Gastrocnemius medialis (tissue), 4 donors: ENCODE results near the gene ERAP2. TPM values are rescaled to one million over a fixed set of nuclear protein-coding genes. Genes with fewer than 3 reads are reported as not detected.

ENCODE experiments used
- ATAC-seq, 2 donors: fragments of 150-250 bp; one replicate each; pipeline ENCODE4 v1.9.1; 2016
- DNase-seq, 2 donors: peaks; one replicate each; pipeline ENCODE4 v3.0.0-alpha.2; 2019
- H3K27ac ChIP-seq, 4 donors: fragments of 200-600 bp; sonication (generic); 1 replicate in 1 of 4; 2 replicates in 3 of 4; pipeline ENCODE4 v1.5.1; 2016 to 2018; ENCODE audit warnings: mild to moderate bottlenecking in 2 of 4, moderate library complexity in 1 of 4
- H3K27me3 ChIP-seq, 3 donors: fragments of 200-600 bp; sonication (generic) in 2 of 3; 1 replicate in 1 of 3; 2 replicates in 2 of 3; pipeline versions ENCODE4 v1.5.1 to v1.6.0; 2016 to 2019; ENCODE audit warnings: mild to moderate bottlenecking in 1 of 3, moderate library complexity in 1 of 3
- H3K36me3 ChIP-seq, 2 donors: fragments of 200-600 bp; sonication (generic) in 1 of 2; one replicate each; pipeline ENCODE4 v1.5.1; 2017 to 2018
- H3K4me1 ChIP-seq, 2 donors: fragments of 200-600 bp; sonication (generic) in 1 of 2; one replicate each; pipeline ENCODE4 v1.5.1; 2016 to 2017; ENCODE audit warnings: mild to moderate bottlenecking in 2 of 2
- H3K4me3 ChIP-seq, 4 donors: fragments of 200-600 bp; sonication (generic) in 3 of 4; 1 replicate in 1 of 4; 2 replicates in 3 of 4; pipeline ENCODE4 v1.5.1; 2016 to 2019; ENCODE audit warnings: mild to moderate bottlenecking in 2 of 4
- H3K9me3 ChIP-seq, 3 donors: fragments of 200-600 bp; sonication (generic) in 2 of 3; 1 replicate in 1 of 3; 2 replicates in 2 of 3; pipeline ENCODE4 v1.5.1; 2016 to 2019
- CTCF ChIP-seq, 5 experiments: fragments of 450-650 bp in 3 of 5; fragments of 200-600 bp in 2 of 5; sonication (generic) in 2 of 5; IDR thresholded peaks in 4 of 5; conservative IDR thresholded peaks in 1 of 5; 1 replicate in 4 of 5; 2 replicates in 1 of 5; pipeline ENCODE4 v1.5.1; 2016 to 2019; ENCODE audit warnings: antibody characterized with exemption in 5 of 5, mild to moderate bottlenecking in 3 of 5, moderate library complexity in 3 of 5
- POLR2A ChIP-seq, 2 donors: fragments of 450-650 bp; IDR thresholded peaks; one replicate each; pipeline ENCODE4 v1.6.1; 2017; ENCODE audit warnings: antibody characterized with exemption in 2 of 2, mild to moderate bottlenecking in 2 of 2, moderate library complexity in 2 of 2
- in situ Hi-C, 4 donors: fragments of 200-750 bp; cut with MboI; loops; one replicate each; pipeline versions ENCODE4 v1.15.0 to v1.8.0; 2017; ENCODE audit warnings: low sequenced_read_pairs in 4 of 4
- intact Hi-C: fragments of 100-400 bp; cut with DNase I; formaldehyde crosslinking; loops from one replicate; pipeline ENCODE4 v1.15.1; 2023; ENCODE audit warnings: low total_unique reads
- total RNA-seq, 4 donors: library from RNA; depleted of rRNA; stranded (reverse); fragments of >200 nt; gene quantifications; one replicate each; pipeline versions ENCODE4 v1.1.0 to v1.2.3, GENCODE V29; 2016

The ERAP2 gene
- total RNA-seq, 4 donors from 2014 or later, result 1.1 to 8.5 (median 2.9) TPM

- TF ChIP-seq POLR2A (IDR thresholded peaks at IDR 0.05) (no peak), CTCF (IDR thresholded peaks at IDR 0.05 in 4 of 5, conservative IDR thresholded peaks at IDR 0.05 in 1 of 5) (no peak)
- Histone ChIP-seq H3K4me1 (peaks cover 15 to 26% of the 10 kb centered on the region in 2 donors), H3K27me3 (no peaks in the 10 kb centered on the region), H3K27ac (peak overlapping the region; percentile 79 to 88 (median 84)), H3K4me3 (no peak overlapping the region), H3K9me3 (no peaks in the 10 kb centered on the region), H3K36me3 (peaks cover 0 to 7% of the 10 kb centered on the region in 2 donors)
- ATAC-seq, result peak in 1 of 2 donors; percentile 54
- in situ Hi-C loops, result no loop called here
- no peak for DNase-seq
- intact Hi-C loops, result no loop called here
These were observed 44.5 kb downstream of the ERAP2 start for GRCh38 chr5:96920744-96921355.

- in situ Hi-C loops, result no loop called here
- Histone ChIP-seq H3K27ac (peak overlapping the region; percentile 79 to 88 (median 84)), H3K4me1 (peaks cover 15 to 26% of the 10 kb centered on the region in 2 donors), H3K27me3 (no peaks in the 10 kb centered on the region), H3K36me3 (peaks cover 0 to 7% of the 10 kb centered on the region in 2 donors), H3K9me3 (no peaks in the 10 kb centered on the region), H3K4me3 (no peak overlapping the region)
- no peak for ATAC-seq
- no peak for TF ChIP-seq POLR2A (IDR thresholded peaks at IDR 0.05)
- TF ChIP-seq CTCF (IDR thresholded peaks at IDR 0.05 in 4 of 5, conservative IDR thresholded peaks at IDR 0.05 in 1 of 5), result no peak
- intact Hi-C loops, result no loop called here
- no peak for DNase-seq
These were observed 46.4 kb downstream of the ERAP2 start for GRCh38 chr5:96922499-96923244.

- in situ Hi-C loops (no loop called here), intact Hi-C loops (no loop called here)
- no peaks in the 10 kb centered on the region for H3K36me3 ChIP-seq
- no peaks in the 10 kb centered on the region for H3K27me3 ChIP-seq
- TF ChIP-seq CTCF (IDR thresholded peaks at IDR 0.05 in 4 of 5, conservative IDR thresholded peaks at IDR 0.05 in 1 of 5) (no peak), POLR2A (IDR thresholded peaks at IDR 0.05) (no peak)
- no peak overlapping the region for H3K4me3 ChIP-seq
- peaks cover 21 to 29% of the 10 kb centered on the region in 2 donors for H3K4me1 ChIP-seq
- H3K27ac ChIP-seq, result peak overlapping the region; percentile 9 to 88 (median 80)
- H3K9me3 ChIP-seq, result no peaks in the 10 kb centered on the region
- ATAC-seq (no peak), DNase-seq (no peak)
These were observed 47.7 kb downstream of the ERAP2 start for GRCh38 chr5:96924016-96924443.

- ATAC-seq (no peak), DNase-seq (no peak)
- Histone ChIP-seq H3K27me3 (no peaks in the 10 kb centered on the region), H3K36me3 (no peaks in the 10 kb centered on the region), H3K4me1 (peaks cover 28 to 33% of the 10 kb centered on the region in 2 donors), H3K4me3 (no peak overlapping the region), H3K9me3 (no peaks in the 10 kb centered on the region), H3K27ac (no peak overlapping the region)
- intact Hi-C loops (no loop called here), in situ Hi-C loops (no loop called here)
- TF ChIP-seq CTCF (IDR thresholded peaks at IDR 0.05 in 4 of 5, conservative IDR thresholded peaks at IDR 0.05 in 1 of 5) (no peak), POLR2A (IDR thresholded peaks at IDR 0.05) (no peak)
These were observed 50.0 kb downstream of the ERAP2 start for GRCh38 chr5:96926276-96926675.
